ENCODE results near the gene STX10.

The STX10 gene

GRCh38 chr19:13165162-13165997, 15.2 kb upstream of the STX10 start:
- no peak for DNase-seq

GRCh38 chr19:13164343-13165161, 14.4 kb upstream of the STX10 start:
- DNase-seq: peak in 24 of 56 donors; percentile 11 to 60 (median 32)

DNA sequence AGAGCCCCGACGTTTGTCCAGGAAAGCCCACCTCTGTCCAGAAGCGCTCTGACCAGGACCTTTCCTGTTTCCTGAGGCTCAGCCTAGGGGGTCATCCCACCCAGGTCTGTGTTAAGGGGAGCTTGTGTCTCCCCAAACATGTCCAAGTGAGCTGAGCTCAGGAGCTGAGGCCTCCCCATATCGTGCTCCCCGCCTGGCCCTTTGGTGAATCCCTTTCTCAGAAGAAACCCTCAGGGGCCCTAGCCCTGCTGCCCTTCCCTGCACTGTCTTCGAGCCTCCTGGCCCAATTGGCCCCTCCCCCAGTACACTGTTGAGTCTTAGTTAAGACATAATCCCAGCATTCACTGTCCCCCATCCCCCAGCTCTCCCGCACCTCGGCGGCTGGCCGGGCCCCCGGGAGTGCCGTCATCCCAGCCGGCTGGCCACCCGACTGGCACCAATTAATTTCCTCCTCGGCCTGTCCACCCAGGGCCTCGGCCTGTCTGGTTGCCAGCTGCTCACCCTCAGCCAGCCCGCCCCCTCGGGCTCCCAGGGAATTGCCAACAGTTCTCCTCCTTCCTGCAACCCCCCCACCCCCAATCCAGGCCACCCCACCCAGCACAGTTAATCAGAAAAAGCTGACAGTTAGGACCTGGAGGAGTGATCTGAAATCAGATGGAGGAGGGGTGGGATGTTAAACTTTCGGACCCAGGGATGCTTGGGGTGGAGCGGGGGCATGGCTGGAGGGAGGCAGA, 13.6 kb upstream of the STX10 start:
- DNase-seq: peak in 43 of 56 donors; percentile 16 to 79 (median 51)

DNA sequence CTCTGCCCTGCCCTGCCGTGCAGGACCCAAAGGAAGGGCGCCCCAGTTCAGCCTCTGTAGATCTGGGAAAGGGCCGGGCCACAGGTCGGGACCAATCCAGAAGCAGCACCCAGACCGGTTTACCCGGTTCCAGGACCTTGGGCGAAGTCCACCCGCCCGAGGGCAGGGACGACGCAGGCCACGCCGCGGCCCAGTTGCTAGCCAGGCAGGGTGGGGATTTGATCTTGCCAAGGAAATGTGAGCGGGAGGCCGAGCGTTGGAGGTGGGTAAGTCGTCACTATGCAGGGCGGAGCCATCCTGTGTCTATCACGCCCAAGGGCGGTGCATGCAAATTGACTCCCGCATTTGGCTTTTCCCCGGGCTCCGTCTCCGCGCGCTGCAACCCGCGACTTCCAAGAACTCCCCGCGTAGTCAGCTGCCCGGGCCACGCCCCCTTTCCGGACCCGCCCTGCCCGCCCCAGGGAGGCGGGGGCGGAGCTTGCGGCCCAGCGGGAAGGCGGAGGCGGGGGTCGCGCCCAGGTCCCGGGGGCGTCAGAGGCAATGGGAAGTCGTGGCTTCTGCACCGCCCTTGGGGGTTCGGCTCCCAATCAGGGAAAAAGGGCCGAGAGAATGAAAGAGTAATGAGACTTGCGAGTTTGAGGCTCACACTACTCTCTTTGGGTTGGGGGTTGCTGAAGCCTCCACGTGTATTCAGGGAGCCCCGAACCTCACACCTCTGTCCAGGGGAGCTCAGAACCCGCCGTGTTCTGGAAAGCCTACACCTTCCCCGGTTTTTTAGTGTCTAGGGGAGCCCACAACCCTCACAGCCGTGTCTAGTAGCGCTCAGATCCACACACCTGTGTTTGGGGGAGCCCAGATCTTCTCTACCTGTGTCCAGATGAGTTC, 12.8 kb upstream of the STX10 start:
- peak in 55 of 56 donors; percentile 41 to 97 (median 84) for DNase-seq

- no peak for DNase-seq
Observed at GRCh38 chr19:13160557-13160956, 10.4 kb upstream of the STX10 start.

GRCh38 chr19:13159713-13160112, 9.5 kb upstream of the STX10 start:
- no peak for DNase-seq

DNA sequence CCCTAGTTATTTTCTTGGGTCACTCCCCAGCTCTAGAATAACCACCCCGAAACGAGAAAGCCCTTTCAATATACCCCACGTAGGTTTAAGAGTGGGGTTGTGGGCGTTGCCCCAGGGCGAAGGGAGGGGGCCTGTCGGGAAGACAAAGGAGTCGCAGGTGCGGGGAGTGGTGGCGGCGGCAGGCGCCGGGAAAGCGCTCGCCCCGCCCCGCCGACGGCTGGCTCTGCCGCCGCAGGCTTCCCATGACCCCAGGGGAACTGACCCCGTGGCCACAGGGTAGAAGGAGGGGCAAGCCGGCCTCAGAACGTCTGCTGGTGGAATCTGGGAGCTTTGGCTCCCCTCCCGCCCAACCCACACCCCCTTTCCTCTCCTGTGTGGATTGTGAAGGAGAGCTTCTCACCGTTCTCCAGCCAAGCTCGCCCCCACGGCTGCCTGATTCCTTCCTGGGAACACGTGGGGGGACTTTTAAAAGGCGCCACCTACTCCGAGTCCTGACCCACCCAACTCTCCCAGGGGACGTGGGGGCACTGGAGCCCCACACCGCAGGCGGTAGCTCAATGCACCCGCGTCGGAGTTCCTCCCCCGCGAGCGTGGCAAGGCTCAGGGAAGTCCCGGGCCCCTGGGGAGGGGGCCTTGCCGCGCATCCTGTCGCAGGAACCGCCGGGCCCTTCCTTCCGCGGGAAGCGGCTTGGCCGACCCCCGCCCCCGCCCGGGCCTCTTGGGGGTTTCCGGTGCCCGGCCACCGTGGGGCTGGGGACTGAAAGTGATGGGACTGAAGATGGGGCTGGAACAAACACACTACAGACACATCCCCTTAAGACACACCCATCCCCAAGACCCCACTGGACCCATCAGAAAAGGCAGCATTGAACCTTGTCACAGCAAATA, 5.5 kb upstream of the STX10 start:
- peak in 13 of 56 donors; percentile 16 to 59 (median 33) for DNase-seq

DNA sequence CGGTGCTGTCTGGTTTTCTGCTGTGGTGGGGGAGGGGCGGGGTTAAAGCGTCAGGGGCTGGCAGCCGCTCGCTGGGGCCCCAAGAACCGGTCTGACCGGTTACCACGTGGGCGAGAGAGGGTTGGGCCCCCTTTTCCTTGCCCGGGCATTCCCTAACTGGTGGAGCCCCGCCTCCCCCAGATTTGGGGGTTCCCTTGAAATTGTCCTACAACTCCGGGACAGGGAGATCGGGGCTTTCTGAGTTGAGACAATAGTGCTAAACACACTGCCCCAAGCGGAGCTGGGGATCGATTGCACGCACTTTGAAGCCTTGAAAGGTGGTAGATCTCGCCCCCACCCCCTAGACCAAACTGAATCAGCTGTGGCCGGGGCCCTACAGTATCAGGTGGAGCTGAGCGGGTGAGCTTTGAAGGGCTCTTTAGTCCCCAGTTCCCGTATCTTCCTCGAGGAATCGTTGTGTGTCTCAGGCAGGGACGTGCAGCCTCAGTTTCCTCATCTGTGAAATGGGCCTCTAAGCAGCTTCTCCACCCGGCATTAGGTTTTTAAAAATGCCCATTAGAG, 4.8 kb upstream of the STX10 start:
- DNase-seq: peak in 14 of 56 donors; percentile 8 to 57 (median 34)

GRCh38 chr19:13154241-13154778, 4.1 kb upstream of the STX10 start:
- DNase-seq: peak in 30 of 56 donors; percentile 3 to 59 (median 34)

GRCh38 chr19:13153569-13154240, 3.5 kb upstream of the STX10 start:
- DNase-seq: peak in 3 of 56 donors; percentile 19 to 40 (median 35)

DNA sequence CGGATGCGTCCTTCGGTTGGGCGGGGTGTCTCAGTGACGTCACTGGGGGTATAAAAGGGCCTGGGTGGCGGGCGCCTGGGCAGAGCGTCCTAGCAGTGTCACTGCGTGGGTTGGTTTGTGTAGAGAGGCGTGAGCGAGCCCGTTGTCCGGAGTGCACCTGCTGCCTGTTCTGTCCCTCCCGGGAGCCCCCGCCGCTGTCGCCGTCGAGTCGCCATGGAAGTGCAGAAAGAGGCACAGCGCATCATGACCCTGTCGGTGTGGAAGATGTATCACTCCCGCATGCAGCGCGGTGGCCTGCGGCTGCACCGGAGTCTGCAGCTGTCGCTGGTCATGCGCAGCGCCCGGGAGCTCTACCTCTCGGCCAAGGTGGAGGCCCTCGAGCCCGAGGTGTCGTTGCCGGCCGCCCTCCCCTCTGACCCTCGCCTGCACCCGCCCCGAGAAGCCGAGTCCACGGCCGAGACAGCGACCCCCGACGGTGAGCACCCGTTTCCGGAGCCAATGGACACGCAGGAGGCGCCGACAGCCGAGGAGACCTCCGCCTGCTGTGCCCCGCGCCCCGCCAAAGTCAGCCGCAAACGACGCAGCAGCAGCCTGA, 2.9 kb upstream of the STX10 start:
- DNase-seq: peak in 55 of 56 donors; percentile 66 to 98 (median 90)

DNA sequence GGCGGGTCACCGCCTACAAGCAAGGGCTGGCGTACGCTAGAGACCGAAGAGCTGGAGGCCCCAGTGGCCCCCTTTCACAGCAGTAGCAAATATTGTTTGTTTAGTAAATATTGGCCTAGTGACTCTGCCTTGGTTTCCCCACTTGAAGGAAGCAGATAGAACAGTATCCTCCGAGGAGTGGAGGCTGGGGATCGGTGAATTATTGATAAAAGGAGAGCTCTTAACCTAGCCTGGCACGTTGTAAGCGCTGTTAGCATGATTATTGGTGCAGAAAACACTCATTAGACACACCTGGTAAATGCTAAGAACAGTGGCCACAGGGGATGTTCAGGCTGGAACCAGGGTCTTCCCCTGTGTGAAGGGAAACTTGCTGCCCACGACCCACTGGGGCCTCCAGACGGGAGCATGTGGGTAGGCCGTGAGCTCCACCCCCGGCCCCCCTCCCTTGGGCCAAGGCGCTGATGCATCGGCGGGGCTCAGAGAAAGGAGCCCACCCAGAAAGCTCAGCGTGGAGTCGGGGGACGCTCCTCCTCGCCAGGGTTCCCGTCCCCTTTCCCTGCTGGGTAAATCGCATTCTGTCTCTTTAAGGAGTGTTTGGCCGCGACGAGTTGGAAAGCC, 2.3 kb upstream of the STX10 start:
- DNase-seq: no peak

DNA sequence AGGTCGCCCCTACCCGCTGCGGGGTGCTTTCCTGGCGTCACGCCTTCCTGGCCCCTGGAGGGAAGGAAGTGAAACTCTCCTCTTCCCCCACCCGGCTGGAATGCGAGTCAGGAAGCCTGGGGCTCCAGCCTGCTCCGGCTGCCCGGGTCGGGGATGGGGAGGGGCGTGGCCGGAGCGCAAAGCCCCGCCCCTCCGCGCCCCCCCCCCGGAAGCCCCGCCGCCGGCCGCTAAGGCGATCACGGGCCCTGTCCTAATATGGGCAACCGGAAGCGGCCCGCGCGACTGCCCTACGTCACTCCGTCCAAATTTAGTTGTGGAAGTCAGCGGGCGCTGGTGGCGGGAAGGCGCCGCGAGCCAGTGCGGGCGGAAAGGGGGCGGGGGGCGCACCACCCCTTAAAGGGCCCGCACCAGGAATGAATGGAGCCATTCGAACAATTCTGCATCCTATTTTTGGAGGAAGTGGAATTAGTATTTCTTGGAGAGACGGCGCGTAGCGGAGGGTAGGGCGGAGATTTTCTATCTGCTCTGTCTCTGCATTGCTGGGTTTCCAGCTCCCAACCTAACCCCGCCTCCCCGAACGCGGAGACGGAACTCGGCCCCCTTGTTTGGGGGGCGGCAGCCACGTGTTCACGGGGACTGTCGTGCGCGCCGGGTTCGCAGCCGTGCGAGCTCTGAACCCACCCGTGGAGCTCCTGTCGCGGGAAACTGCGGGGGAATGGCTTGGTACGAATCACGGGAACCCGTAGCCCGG, 1.6 kb upstream of the STX10 start:
- DNase-seq: peak in 55 of 56 donors; percentile 72 to 99 (median 95)

GRCh38 chr19:13150931-13151604, 893 bp upstream of the STX10 start:
- peak in 3 of 56 donors; percentile 29 to 54 (median 43) for DNase-seq

- peak in 16 of 56 donors; percentile 43 to 71 (median 50) for DNase-seq
Observed at GRCh38 chr19:13149628-13150186, 468 bp downstream of the STX10 start.

All from amygdala (tissue), 56 donors.